HUES64 (cell line): ENCODE measurements around the gene CABP1.
A peak's percentile ranks its signal among the peaks of the same experiment; 100 is the strongest.

Experiments used
- H3K27ac ChIP-seq: 2 replicates; pipeline ENCODE4 v1.7.0; 2013; ENCODE audit warnings: low read depth, low read length, inconsistent platforms
- H3K27me3 ChIP-seq: 2 replicates; pipeline ENCODE4 v1.6.1; 2013; ENCODE audit warnings: mild to moderate bottlenecking, low read length; ENCODE audit not compliant: insufficient read depth
- H3K36me3 ChIP-seq: 2 replicates; pipeline ENCODE4 v1.6.1; 2013; ENCODE audit warnings: mild to moderate bottlenecking, low read length; ENCODE audit not compliant: insufficient read depth
- H3K4me1 ChIP-seq: 2 replicates; pipeline ENCODE4 v1.6.1; 2013; ENCODE audit warnings: mild to moderate bottlenecking, low read length, moderate library complexity; ENCODE audit not compliant: insufficient read depth
- H3K4me3 ChIP-seq: 2 replicates; pipeline ENCODE4 v1.5.1; 2013; ENCODE audit warnings: mild to moderate bottlenecking, low read length, moderate library complexity
- H3K9ac ChIP-seq: 2 replicates; pipeline ENCODE4 v1.6.1; 2013; ENCODE audit warnings: mild to moderate bottlenecking, low read depth, low read length
- H3K9me3 ChIP-seq: 2 replicates; pipeline ENCODE4 v1.6.1; 2013; ENCODE audit warnings: low read depth, low read length; ENCODE audit not compliant: insufficient read depth
- WGBS: fragments of 150-250, 120-280 bp; methylation state at CpG from one replicate; pipeline ENCODE4 v1.1.7; 2013; ENCODE audit warnings: missing lambda C conversion rate; 5-methylcytosine and 5-hydroxymethylcytosine counted together

CABP1 gene

DNA sequence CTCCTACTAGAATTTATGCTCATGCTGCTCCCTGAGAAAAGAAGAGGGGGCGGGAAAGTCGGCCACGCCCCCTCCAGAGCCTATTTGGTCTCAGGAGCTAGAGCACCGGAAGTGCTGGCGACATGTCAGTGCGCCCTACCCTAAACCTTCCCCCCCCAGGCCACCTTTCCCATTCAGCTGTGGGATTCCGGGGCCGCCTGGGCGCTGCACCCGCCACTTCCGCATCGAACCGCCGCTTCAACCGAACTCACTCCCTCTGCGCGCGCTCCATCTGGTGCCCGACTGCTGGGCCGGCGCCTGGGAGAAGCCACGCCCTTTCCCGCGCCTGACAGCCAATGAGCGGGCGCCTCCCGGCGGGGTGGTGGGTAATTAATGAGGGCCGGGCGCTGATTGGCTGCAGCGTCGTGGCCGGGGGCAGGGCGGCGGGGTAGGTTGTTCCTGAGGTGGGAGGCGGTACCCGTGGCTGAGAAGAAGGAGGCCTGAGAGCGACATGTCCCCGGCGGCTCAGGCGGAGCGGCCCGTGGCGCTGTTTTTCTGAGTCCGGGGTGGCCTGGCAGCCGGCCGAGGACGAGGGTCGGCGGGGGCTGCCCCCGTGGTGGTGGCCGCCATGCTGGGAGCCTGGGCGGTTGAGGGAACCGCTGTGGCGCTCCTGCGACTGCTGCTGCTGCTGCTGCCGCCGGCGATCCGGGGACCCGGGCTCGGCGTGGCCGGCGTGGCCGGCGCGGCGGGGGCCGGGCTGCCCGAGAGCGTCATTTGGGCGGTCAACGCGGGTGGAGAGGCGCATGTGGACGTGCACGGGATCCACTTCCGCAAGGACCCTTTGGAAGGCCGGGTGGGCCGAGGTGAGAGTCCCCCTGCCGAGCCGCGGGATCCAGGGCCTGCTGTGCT lies 46.5 kb downstream of the CABP1 start, which contains the start of gene MLEC:
TSS of gene MLEC (plus strand) at position 460 of the 888 bp plus-strand sequence. CDS start at position 608, 148 bp downstream.
- peak within 1 kb of the TSS; percentile 90 for H3K4me3 ChIP-seq
- no peaks in the 10 kb centered on the region for H3K27me3 ChIP-seq
- no peaks in the 10 kb centered on the region for H3K9me3 ChIP-seq
- WGBS, result under 1% methylated on average over 84 of the region's 84 CpGs
- H3K36me3 ChIP-seq, result no peaks in the 10 kb centered on the region
- H3K4me1 ChIP-seq, result peaks cover 34% of the 10 kb centered on the region
- H3K27ac ChIP-seq, result peak within 1 kb of the TSS; percentile 98
- H3K9ac ChIP-seq, result peak within 1 kb of the TSS; percentile 95

GRCh38 chr12:120687578-120688289 lies 47.3 kb downstream of the CABP1 start:
- H3K9me3 ChIP-seq, result no peaks in the 10 kb centered on the region
- H3K4me1 ChIP-seq, result peaks cover 41% of the 10 kb centered on the region
- peak overlapping the region; percentile 98 for H3K27ac ChIP-seq
- WGBS, result under 1% methylated on average over 30 of the region's 31 CpGs
- no peaks in the 10 kb centered on the region for H3K27me3 ChIP-seq
- 0 out of 2 replicates have a peak, but pooled peaks cover 2% of the 10 kb centered on the region for H3K36me3 ChIP-seq
- H3K4me3 ChIP-seq, result peak overlapping the region; percentile 90
- peak overlapping the region; percentile 88 for H3K9ac ChIP-seq

DNA sequence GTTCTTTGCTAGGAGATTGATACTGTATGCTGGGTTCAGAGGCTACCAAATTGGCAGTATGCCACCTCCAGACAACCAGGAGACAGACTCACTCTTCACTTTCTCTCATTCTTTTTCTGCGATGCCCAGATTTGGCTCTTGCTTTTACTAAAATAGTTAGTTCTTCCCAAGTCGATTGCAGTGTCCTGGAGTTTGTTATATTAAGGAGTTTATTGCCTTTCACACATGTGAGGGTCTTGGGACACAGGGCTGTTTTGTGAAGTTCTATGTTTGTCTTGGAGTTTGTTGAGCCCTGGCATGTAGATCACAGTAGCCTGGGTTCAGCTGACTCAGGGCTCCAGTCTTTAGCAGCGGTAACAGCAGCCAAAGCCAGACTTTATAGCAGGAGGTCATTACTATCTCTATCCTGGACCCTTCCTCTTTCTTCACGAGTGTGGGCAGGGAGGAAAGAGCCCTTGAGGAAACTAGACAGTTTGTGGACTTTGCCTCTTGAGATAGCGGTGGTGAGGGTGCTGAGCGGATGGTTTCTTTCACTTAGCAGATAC lies 48.2 kb downstream of the CABP1 start:
- Histone ChIP-seq H3K36me3 (peaks cover 6% of the 10 kb centered on the region; the same call in 1 of the 2 replicates), H3K27ac (no peak overlapping the region), H3K4me1 (peaks cover 50% of the 10 kb centered on the region), H3K9me3 (no peaks in the 10 kb centered on the region), H3K27me3 (no peaks in the 10 kb centered on the region), H3K9ac (peak overlapping the region; percentile 88), H3K4me3 (peak overlapping the region; percentile 90)
- 30% methylated on average over 6 of the region's 6 CpGs for WGBS

GRCh38 chr12:120689397-120690082 lies 49.1 kb downstream of the CABP1 start:
- H3K4me3 ChIP-seq, result peak overlapping the region; percentile 90
- H3K9ac ChIP-seq, result 0 out of 2 replicates have a peak overlapping the region, but pooled peaks have one; percentile 88
- peaks cover 58% of the 10 kb centered on the region for H3K4me1 ChIP-seq
- H3K36me3 ChIP-seq, result peaks cover 11% of the 10 kb centered on the region
- no peak overlapping the region for H3K27ac ChIP-seq
- WGBS, result 50% methylated on average over 6 of the region's 6 CpGs
- H3K9me3 ChIP-seq, result no peaks in the 10 kb centered on the region
- H3K27me3 ChIP-seq, result no peaks in the 10 kb centered on the region

DNA sequence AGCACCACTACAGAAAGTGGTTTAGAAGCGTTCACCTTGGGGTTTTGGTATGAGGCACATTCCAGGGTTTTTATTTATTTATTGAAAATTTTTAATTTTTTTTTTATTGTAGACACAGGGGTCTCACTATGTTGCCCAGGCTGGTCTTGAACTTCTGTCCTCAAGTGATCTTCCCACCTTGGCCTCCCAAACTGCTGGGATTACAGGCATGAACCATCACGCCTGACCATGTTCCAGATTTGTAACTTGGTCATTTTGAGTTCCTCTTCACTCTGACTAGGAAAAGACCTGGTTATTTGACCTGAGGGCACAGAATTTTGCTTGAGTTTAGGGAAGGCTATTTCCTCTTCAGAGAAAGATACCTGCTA lies 49.6 kb downstream of the CABP1 start:
- peaks cover 17% of the 10 kb centered on the region for H3K36me3 ChIP-seq
- no peak overlapping the region for H3K4me3 ChIP-seq
- H3K27ac ChIP-seq, result no peak overlapping the region
- no peaks in the 10 kb centered on the region for H3K27me3 ChIP-seq
- H3K4me1 ChIP-seq, result peaks cover 59% of the 10 kb centered on the region
- H3K9me3 ChIP-seq, result no peaks in the 10 kb centered on the region
- H3K9ac ChIP-seq, result no peak overlapping the region
- 88% methylated on average over 2 of the region's 2 CpGs for WGBS

- H3K27ac ChIP-seq, result 0 out of 2 replicates have a peak overlapping the region, but pooled peaks have one; percentile 5
- WGBS, result 69% methylated on average over 2 of the region's 3 CpGs
- H3K9ac ChIP-seq, result no peak overlapping the region
- H3K4me1 ChIP-seq, result peaks cover 59% of the 10 kb centered on the region
- H3K27me3 ChIP-seq, result no peaks in the 10 kb centered on the region
- H3K36me3 ChIP-seq, result peaks cover 26% of the 10 kb centered on the region
- no peak overlapping the region for H3K4me3 ChIP-seq
- H3K9me3 ChIP-seq, result no peaks in the 10 kb centered on the region
These were observed 50.6 kb downstream of the CABP1 start for GRCh38 chr12:120690978-120691377.

DNA sequence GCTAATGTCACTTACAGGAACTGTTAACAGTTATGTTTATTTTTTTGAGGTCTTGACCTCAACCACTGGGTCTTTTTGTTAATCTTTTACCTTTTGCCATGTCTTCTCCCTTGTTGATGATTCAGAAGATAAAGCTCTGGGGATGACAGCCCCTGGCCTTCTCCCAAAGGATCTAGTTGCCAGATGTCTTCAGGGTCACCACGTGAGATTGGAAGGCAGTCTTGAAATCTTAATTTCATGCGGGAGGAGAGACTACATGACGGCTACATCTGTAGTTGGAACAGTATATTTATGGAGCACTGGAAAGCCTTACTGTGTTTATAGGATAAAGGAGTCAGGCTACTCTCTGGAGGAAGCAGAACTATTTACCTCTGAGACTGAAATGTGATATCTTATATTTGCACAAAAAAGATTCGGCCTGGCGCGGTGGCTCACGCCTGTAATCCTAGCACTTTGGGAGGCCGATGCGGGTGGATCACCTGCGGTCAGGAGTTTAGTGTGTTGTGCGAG lies 52.2 kb downstream of the CABP1 start:
- H3K27ac ChIP-seq, result peak overlapping the region; percentile 75
- H3K9me3 ChIP-seq, result no peaks in the 10 kb centered on the region
- H3K4me1 ChIP-seq, result peaks cover 59% of the 10 kb centered on the region

GRCh38 chr12:120693848-120694247 lies 53.4 kb downstream of the CABP1 start:
- Histone ChIP-seq H3K9ac (peak overlapping the region; percentile 33), H3K27ac (peak overlapping the region; percentile 75), H3K4me1 (peaks cover 53% of the 10 kb centered on the region), H3K36me3 (peaks cover 54% of the 10 kb centered on the region), H3K27me3 (no peaks in the 10 kb centered on the region), H3K4me3 (peak overlapping the region; percentile 19; the same call in 1 of the 2 replicates), H3K9me3 (no peaks in the 10 kb centered on the region)
- WGBS, result 42% methylated on average over 4 of the region's 4 CpGs

More for the DNA sequence above, 52.2 kb downstream of the CABP1 start:
- Histone ChIP-seq H3K36me3 (peaks cover 42% of the 10 kb centered on the region), H3K4me3 (peak overlapping the region; percentile 20), H3K27me3 (no peaks in the 10 kb centered on the region), H3K9ac (no peak overlapping the region)
- WGBS, result 87% methylated on average over 10 of the region's 11 CpGs

DNA sequence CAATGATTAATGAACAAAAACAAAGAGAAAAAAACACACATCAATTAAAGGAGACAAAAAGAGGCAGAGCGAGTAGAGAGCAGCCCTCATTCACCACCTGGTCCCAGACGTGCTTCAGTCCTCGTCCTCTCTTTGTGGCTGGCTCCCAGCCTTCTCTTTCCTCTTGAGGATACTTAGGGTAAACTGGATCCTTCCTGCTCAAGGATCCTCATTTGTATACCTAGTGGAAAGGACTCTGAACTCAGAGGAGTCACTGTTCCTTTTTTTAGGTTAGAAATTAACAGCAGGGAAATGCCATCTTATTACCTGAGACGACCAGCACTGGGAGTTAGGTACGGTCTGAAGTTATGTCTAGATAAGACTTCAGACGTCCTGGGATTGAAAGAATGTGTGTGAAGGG lies 56.2 kb downstream of the CABP1 start:
- peaks cover 26% of the 10 kb centered on the region for H3K4me1 ChIP-seq
- no peak overlapping the region for H3K9ac ChIP-seq
- H3K9me3 ChIP-seq, result no peaks in the 10 kb centered on the region
- no peaks in the 10 kb centered on the region for H3K27me3 ChIP-seq
- 92% methylated on average over 6 of the region's 6 CpGs for WGBS
- H3K36me3 ChIP-seq, result peaks cover 82% of the 10 kb centered on the region
- no peak overlapping the region for H3K27ac ChIP-seq
- H3K4me3 ChIP-seq, result no peak overlapping the region

- Histone ChIP-seq H3K4me1 (peaks cover 21% of the 10 kb centered on the region), H3K27ac (no peak overlapping the region), H3K4me3 (no peak overlapping the region), H3K27me3 (no peaks in the 10 kb centered on the region), H3K36me3 (peaks cover 89% of the 10 kb centered on the region), H3K9me3 (no peaks in the 10 kb centered on the region), H3K9ac (no peak overlapping the region)
- 100% methylated on average over 1 of the region's 1 CpG for WGBS
These were observed 56.9 kb downstream of the CABP1 start for GRCh38 chr12:120697344-120697743.
